GM12878 (cell line): Measurements from ENCODE around the gene COQ8B.

ENCODE experiments used
- CBFB ChIP-seq: IDR thresholded peaks from 2 replicates; pipeline ENCODE4 v1.6.1; 2016; ENCODE audit warnings: antibody characterized with exemption, low read depth
- CHD1 ChIP-seq: IDR thresholded peaks from 2 replicates; pipeline ENCODE4 v1.6.1; 2012; ENCODE audit warnings: low read depth, low read length, improper control_type of control experiment
- CTCF ChIP-seq, 3 experiments: IDR thresholded peaks in 2 of 3; conservative IDR thresholded peaks in 1 of 3; 2 replicates each; pipeline ENCODE4 v1.5.1; 2011; ENCODE audit warnings: low read depth in 3 of 3, low read length in 3 of 3, mild to moderate bottlenecking in 3 of 3, control low read depth in 2 of 3, moderate library complexity in 2 of 3, inconsistent platforms in 1 of 3, mixed read lengths in 1 of 3; ENCODE audit not compliant: control insufficient read depth in 2 of 3, insufficient read depth in 1 of 3; ENCODE audit errors: extremely low read depth in 1 of 3
- HDGF ChIP-seq: fragments of 450-650 bp; IDR thresholded peaks from 2 replicates; pipeline ENCODE4 v1.6.1; 2016; ENCODE audit warnings: antibody characterized with exemption
- MYC ChIP-seq: IDR thresholded peaks from 2 replicates; pipeline ENCODE4 v1.6.1; 2011; ENCODE audit warnings: mild to moderate bottlenecking, low read length, moderate library complexity, inconsistent platforms; ENCODE audit not compliant: insufficient read depth, insufficient replicate concordance, insufficient read length, severe bottlenecking
- NFYB ChIP-seq: IDR thresholded peaks from 2 replicates; pipeline ENCODE4 v1.6.1; 2011; ENCODE audit warnings: low read depth, mild to moderate bottlenecking, low read length, improper control_type of control experiment, moderate library complexity; ENCODE audit not compliant: insufficient read depth
- POLR2A ChIP-seq: IDR thresholded peaks from 2 replicates; pipeline ENCODE4 v1.6.1; 2011; ENCODE audit warnings: low read depth, mild to moderate bottlenecking, low read length
- POLR2AphosphoS5 ChIP-seq: IDR thresholded peaks from 2 replicates; pipeline ENCODE4 v1.6.1; 2011; ENCODE audit warnings: mild to moderate bottlenecking, low read length, inconsistent platforms
- RAD21 ChIP-seq: IDR thresholded peaks from 2 replicates; pipeline ENCODE4 v1.6.1; 2011; ENCODE audit warnings: mild to moderate bottlenecking, low read depth, low read length, moderate library complexity; ENCODE audit not compliant: insufficient read depth
- REST ChIP-seq: IDR thresholded peaks from 2 replicates; pipeline ENCODE4 v1.6.1; 2012; ENCODE audit warnings: mild to moderate bottlenecking, low read depth, low read length
- TF ChIP-seq, protein P1 (sequence below): IDR thresholded peaks from 2 replicates; pipeline ENCODE4 v1.6.1; 2012; ENCODE audit warnings: low read length, inconsistent platforms

GRCh38 chr19:40702337-40703012 is 14.2 kb downstream of the COQ8B start:
- no peak for TF ChIP-seq REST
- TF ChIP-seq CTCF (IDR thresholded peaks at IDR 0.05 in 2 of 3, conservative IDR thresholded peaks at IDR 0.05 in 1 of 3; ENCODE audit: control insufficient read depth in 2 of 3, extremely low read depth in 1 of 3, insufficient read depth in 1 of 3, low read depth in 3 of 3, low read length in 3 of 3) = no peak
- no peak for TF ChIP-seq RAD21
- no peak for TF ChIP-seq MYC
- TF ChIP-seq HDGF = no peak
- TF ChIP-seq, protein P1, sequence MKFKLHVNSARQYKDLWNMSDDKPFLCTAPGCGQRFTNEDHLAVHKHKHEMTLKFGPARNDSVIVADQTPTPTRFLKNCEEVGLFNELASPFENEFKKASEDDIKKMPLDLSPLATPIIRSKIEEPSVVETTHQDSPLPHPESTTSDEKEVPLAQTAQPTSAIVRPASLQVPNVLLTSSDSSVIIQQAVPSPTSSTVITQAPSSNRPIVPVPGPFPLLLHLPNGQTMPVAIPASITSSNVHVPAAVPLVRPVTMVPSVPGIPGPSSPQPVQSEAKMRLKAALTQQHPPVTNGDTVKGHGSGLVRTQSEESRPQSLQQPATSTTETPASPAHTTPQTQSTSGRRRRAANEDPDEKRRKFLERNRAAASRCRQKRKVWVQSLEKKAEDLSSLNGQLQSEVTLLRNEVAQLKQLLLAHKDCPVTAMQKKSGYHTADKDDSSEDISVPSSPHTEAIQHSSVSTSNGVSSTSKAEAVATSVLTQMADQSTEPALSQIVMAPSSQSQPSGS = no peak
- TF ChIP-seq CBFB = no peak
- no peak for TF ChIP-seq POLR2AphosphoS5
- TF ChIP-seq NFYB = no peak
- TF ChIP-seq POLR2A = no peak
- no peak for TF ChIP-seq CHD1
